GM12878 (cell line): ENCODE data around the gene MYOZ1. TPM values are rescaled to one million over a fixed set of nuclear protein-coding genes. Genes with fewer than 3 reads are reported as not detected.

ENCODE experiments used
- BMI1 ChIP-seq: fragments of 450-650 bp; IDR thresholded peaks from 2 replicates; pipeline ENCODE4 v1.6.1; 2016; ENCODE audit warnings: mild to moderate bottlenecking, moderate library complexity, borderline replicate concordance
- BRCA1 ChIP-seq: IDR thresholded peaks from 2 replicates; pipeline ENCODE4 v1.6.1; 2011; ENCODE audit warnings: low read depth, low read length, improper control_type of control experiment
- CREM ChIP-seq: IDR thresholded peaks from 2 replicates; pipeline ENCODE4 v1.6.1; 2014; ENCODE audit warnings: antibody characterized with exemption, low read depth
- DPF2 ChIP-seq: fragments of 450-650 bp; IDR thresholded peaks from 2 replicates; pipeline ENCODE4 v1.6.1; 2017; ENCODE audit warnings: mild to moderate bottlenecking
- HDAC2 ChIP-seq: fragments of 200-600 bp; sonication (generic); IDR thresholded peaks from 2 replicates; pipeline ENCODE4 v1.6.1; 2017
- KAT2A ChIP-seq: conservative IDR thresholded peaks from 2 replicates; pipeline ENCODE4 v1.6.1; 2011; ENCODE audit warnings: low read depth, low read length; ENCODE audit not compliant: control insufficient read depth
- LARP7 ChIP-seq: fragments of 450-650 bp; IDR thresholded peaks from 2 replicates; pipeline ENCODE4 v1.6.1; 2017; ENCODE audit warnings: mild to moderate bottlenecking
- NFYB ChIP-seq: IDR thresholded peaks from 2 replicates; pipeline ENCODE4 v1.6.1; 2011; ENCODE audit warnings: low read depth, mild to moderate bottlenecking, low read length, improper control_type of control experiment, moderate library complexity; ENCODE audit not compliant: insufficient read depth
- NRF1 ChIP-seq: conservative IDR thresholded peaks from 2 replicates; pipeline ENCODE4 v1.6.1; 2011; ENCODE audit warnings: mild to moderate bottlenecking, low read depth, low read length, improper control_type of control experiment
- PAX5 ChIP-seq: IDR thresholded peaks from 2 replicates; pipeline ENCODE4 v1.6.1; 2011; ENCODE audit warnings: low read depth, low read length, borderline replicate concordance
- PAX8 ChIP-seq: fragments of 450-650 bp; IDR thresholded peaks from 2 replicates; pipeline ENCODE4 v1.6.1; 2017; ENCODE audit warnings: mild to moderate bottlenecking, moderate library complexity
- RAD21 ChIP-seq: IDR thresholded peaks from 2 replicates; pipeline ENCODE4 v1.6.1; 2011; ENCODE audit warnings: mild to moderate bottlenecking, low read depth, low read length, moderate library complexity; ENCODE audit not compliant: insufficient read depth
- RAD51 ChIP-seq: fragments of 450-650 bp; IDR thresholded peaks from 2 replicates; pipeline ENCODE4 v1.6.1; 2016; ENCODE audit warnings: moderate library complexity, mild to moderate bottlenecking, inconsistent platforms
- RELA ChIP-seq: fragments of 450-650 bp; IDR thresholded peaks from 2 replicates; pipeline ENCODE4 v1.8.0; 2014; ENCODE audit warnings: borderline replicate concordance; ENCODE audit not compliant: partially characterized antibody
- SRF ChIP-seq, 2 experiments: IDR thresholded peaks; 2 replicates each; pipeline ENCODE4 v1.6.1; 2011; ENCODE audit warnings: low read depth in 2 of 2, low read length in 2 of 2, mild to moderate bottlenecking in 1 of 2, moderate library complexity in 1 of 2
- STAT1 ChIP-seq: fragments of 450-650 bp; conservative IDR thresholded peaks from 2 replicates; pipeline ENCODE4 v1.6.1; 2014; ENCODE audit warnings: antibody characterized with exemption, mild to moderate bottlenecking
- TCF7 ChIP-seq: IDR thresholded peaks from 2 replicates; pipeline ENCODE4 v1.6.1; 2014; ENCODE audit warnings: antibody characterized with exemption, borderline replicate concordance
- ZSCAN29 ChIP-seq: fragments of 450-650 bp; IDR thresholded peaks from 2 replicates; pipeline ENCODE4 v1.6.1; 2017; ENCODE audit warnings: mild to moderate bottlenecking, moderate library complexity
- polyA plus RNA-seq, 11 experiments: library from polyadenylated mRNA; depleted of rRNA in 4 of 11; unstranded in 6 of 11; stranded (reverse) in 5 of 11; fragments of >200 nt; fragmentation: Nextera tagmentation in 4 of 11; fragmentation: Illumina TruSeq in 1 of 11; extraction: Ambion mirVana in 4 of 11; extraction: Trizol in 1 of 11; gene quantifications; 1 replicate in 1 of 11; 2 replicates in 10 of 11; pipeline versions ENCODE4 v1.2.1 to v1.2.3, GENCODE V29; 2011 to 2016; ENCODE audit warnings: inconsistent platforms in 2 of 11, missing spikeins in 2 of 11, low read depth in 1 of 11
- total RNA-seq, 4 experiments: library from RNA; depleted of rRNA in 3 of 4; stranded (reverse); fragments of >200 nt in 3 of 4; fragmentation: Illumina TruSeq in 1 of 4; extraction: Trizol in 1 of 4; gene quantifications; 2 replicates each; pipeline versions ENCODE4 v1.2.1 to v1.2.3, GENCODE V29; 2013 to 2021
- TF ChIP-seq, protein P1 (sequence below): IDR thresholded peaks from 2 replicates; pipeline ENCODE4 v1.6.1; 2012; ENCODE audit warnings: improper control_type of control experiment, low read depth, low read length; ENCODE audit not compliant: insufficient replicate concordance
- TF ChIP-seq, protein P2 (sequence below): IDR thresholded peaks from 2 replicates; pipeline ENCODE4 v1.6.1; 2011; ENCODE audit warnings: mild to moderate bottlenecking, low read depth, low read length, moderate library complexity; ENCODE audit not compliant: insufficient replicate concordance
- TF ChIP-seq, protein P3 (sequence below): IDR thresholded peaks from 2 replicates; pipeline ENCODE4 v1.6.1; 2012; ENCODE audit warnings: low read depth, low read length, improper control_type of control experiment
- TF ChIP-seq, protein P4 (sequence below): fragments of 450-650 bp; IDR thresholded peaks from 2 replicates; pipeline ENCODE4 v1.6.1; 2017; ENCODE audit warnings: mild to moderate bottlenecking, low read depth, inconsistent platforms; ENCODE audit not compliant: poor library complexity, severe bottlenecking

The MYOZ1 gene
- total and polyA plus RNA-seq, 10 of the 15 experiments (the other 5 are each of a cell fraction or from before 2014, with no cell fraction given) = 0.05 to 2.0 (median 0.62) TPM

DNA sequence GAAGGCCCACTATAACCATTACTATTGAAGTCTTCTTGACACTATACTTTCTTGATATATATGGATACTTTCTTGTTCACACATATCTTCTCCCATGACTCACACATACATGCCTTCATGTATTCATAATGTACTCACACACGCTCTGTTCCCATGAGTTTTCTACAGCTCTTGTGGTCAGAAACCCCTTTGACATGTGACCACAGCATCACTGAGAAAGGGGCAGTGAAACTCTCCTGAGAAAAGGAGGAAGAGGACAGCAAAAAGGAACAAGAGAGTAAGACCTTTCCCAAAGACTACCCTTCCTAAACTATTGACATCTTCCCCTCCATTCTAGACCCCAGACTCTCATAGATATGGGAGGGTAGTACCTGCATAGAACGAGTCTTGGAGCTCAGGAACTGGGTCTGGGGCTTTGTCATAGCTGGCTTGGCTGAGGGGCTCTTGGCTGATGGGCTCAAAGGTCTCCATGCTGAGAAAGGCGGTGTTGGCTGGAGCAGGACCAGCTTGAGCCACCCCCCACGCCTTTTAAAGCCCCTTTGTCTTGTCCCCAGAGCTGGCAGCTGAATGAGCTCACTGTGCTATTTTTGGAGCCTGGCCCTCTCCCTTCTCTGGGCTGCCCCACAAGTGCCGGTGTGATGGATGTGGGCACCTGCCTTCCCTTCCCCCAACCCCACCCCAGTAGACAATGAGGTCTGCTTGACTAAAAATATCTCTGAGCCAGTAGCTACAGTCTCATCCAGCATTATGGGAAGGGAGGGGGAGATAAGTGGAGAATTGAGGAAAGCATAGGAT lies 9.5 kb upstream of the MYOZ1 start (continued):
- TF ChIP-seq RELA = no peak
- TF ChIP-seq, protein P1, sequence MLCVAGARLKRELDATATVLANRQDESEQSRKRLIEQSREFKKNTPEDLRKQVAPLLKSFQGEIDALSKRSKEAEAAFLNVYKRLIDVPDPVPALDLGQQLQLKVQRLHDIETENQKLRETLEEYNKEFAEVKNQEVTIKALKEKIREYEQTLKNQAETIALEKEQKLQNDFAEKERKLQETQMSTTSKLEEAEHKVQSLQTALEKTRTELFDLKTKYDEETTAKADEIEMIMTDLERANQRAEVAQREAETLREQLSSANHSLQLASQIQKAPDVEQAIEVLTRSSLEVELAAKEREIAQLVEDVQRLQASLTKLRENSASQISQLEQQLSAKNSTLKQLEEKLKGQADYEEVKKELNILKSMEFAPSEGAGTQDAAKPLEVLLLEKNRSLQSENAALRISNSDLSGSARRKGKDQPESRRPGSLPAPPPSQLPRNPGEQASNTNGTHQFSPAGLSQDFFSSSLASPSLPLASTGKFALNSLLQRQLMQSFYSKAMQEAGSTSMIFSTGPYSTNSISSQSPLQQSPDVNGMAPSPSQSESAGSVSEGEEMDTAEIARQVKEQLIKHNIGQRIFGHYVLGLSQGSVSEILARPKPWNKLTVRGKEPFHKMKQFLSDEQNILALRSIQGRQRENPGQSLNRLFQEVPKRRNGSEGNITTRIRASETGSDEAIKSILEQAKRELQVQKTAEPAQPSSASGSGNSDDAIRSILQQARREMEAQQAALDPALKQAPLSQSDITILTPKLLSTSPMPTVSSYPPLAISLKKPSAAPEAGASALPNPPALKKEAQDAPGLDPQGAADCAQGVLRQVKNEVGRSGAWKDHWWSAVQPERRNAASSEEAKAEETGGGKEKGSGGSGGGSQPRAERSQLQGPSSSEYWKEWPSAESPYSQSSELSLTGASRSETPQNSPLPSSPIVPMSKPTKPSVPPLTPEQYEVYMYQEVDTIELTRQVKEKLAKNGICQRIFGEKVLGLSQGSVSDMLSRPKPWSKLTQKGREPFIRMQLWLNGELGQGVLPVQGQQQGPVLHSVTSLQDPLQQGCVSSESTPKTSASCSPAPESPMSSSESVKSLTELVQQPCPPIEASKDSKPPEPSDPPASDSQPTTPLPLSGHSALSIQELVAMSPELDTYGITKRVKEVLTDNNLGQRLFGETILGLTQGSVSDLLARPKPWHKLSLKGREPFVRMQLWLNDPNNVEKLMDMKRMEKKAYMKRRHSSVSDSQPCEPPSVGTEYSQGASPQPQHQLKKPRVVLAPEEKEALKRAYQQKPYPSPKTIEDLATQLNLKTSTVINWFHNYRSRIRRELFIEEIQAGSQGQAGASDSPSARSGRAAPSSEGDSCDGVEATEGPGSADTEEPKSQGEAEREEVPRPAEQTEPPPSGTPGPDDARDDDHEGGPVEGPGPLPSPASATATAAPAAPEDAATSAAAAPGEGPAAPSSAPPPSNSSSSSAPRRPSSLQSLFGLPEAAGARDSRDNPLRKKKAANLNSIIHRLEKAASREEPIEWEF = peak; percentile 72
- TF ChIP-seq, protein P2, sequence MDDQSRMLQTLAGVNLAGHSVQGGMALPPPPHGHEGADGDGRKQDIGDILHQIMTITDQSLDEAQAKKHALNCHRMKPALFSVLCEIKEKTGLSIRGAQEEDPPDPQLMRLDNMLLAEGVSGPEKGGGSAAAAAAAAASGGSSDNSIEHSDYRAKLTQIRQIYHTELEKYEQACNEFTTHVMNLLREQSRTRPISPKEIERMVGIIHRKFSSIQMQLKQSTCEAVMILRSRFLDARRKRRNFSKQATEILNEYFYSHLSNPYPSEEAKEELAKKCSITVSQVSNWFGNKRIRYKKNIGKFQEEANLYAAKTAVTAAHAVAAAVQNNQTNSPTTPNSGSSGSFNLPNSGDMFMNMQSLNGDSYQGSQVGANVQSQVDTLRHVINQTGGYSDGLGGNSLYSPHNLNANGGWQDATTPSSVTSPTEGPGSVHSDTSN = no peak
- TF ChIP-seq, protein P3, sequence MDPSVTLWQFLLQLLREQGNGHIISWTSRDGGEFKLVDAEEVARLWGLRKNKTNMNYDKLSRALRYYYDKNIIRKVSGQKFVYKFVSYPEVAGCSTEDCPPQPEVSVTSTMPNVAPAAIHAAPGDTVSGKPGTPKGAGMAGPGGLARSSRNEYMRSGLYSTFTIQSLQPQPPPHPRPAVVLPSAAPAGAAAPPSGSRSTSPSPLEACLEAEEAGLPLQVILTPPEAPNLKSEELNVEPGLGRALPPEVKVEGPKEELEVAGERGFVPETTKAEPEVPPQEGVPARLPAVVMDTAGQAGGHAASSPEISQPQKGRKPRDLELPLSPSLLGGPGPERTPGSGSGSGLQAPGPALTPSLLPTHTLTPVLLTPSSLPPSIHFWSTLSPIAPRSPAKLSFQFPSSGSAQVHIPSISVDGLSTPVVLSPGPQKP = no peak
- no peak for TF ChIP-seq SRF (IDR thresholded peaks at IDR 0.05; ENCODE audit: low read depth in 2 of 2, low read length in 2 of 2)
- no peak for TF ChIP-seq ZSCAN29
- no peak for TF ChIP-seq BRCA1
- TF ChIP-seq LARP7 = no peak
- no peak for TF ChIP-seq NRF1
- TF ChIP-seq STAT1 = no peak
- no peak for TF ChIP-seq KAT2A
- TF ChIP-seq DPF2 = peak; percentile 62; the same call in 1 of the 2 replicates
- peak; percentile 86 for TF ChIP-seq RAD51
- TF ChIP-seq HDAC2 = no peak
- no peak for TF ChIP-seq PAX8
- TF ChIP-seq, protein P4, sequence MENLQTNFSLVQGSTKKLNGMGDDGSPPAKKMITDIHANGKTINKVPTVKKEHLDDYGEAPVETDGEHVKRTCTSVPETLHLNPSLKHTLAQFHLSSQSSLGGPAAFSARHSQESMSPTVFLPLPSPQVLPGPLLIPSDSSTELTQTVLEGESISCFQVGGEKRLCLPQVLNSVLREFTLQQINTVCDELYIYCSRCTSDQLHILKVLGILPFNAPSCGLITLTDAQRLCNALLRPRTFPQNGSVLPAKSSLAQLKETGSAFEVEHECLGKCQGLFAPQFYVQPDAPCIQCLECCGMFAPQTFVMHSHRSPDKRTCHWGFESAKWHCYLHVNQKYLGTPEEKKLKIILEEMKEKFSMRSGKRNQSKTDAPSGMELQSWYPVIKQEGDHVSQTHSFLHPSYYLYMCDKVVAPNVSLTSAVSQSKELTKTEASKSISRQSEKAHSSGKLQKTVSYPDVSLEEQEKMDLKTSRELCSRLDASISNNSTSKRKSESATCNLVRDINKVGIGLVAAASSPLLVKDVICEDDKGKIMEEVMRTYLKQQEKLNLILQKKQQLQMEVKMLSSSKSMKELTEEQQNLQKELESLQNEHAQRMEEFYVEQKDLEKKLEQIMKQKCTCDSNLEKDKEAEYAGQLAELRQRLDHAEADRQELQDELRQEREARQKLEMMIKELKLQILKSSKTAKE = no peak
- no peak for TF ChIP-seq PAX5
- TF ChIP-seq NFYB = no peak
- TF ChIP-seq BMI1 = no peak
- TF ChIP-seq RAD21 = no peak
- no peak for TF ChIP-seq TCF7
- TF ChIP-seq CREM = peak; percentile 60; the same call in 1 of the 2 replicates
